Ecto neural progenitor cell (in vitro differentiated cells): ENCODE measurements around the gene SLC6A13.

Source experiments
- DNase-seq: peaks from one replicate; pipeline ENCODE4 v3.0.0-alpha.2; 2018; ENCODE audit warnings: low spot score

Gene SLC6A13

GRCh38 chr12:214003-214741 lies 48.5 kb downstream of the SLC6A13 start, which contains the start of gene SLC6A12:
SLC6A12 (minus strand) TSS chr12:214157; CDS start chr12:209986, 4,171 bp downstream.
- DNase-seq: no peak

- no peak for DNase-seq
These were observed 49.1 kb downstream of the SLC6A13 start for GRCh38 chr12:213527-213932.

- no peak for DNase-seq
These were observed 49.7 kb downstream of the SLC6A13 start for GRCh38 chr12:212715-213526.

GRCh38 chr12:212415-212714 lies 50.3 kb downstream of the SLC6A13 start:
- DNase-seq: no peak

- DNase-seq: no peak
These were observed 50.8 kb downstream of the SLC6A13 start for GRCh38 chr12:211639-212414.

GRCh38 chr12:211142-211465 lies 51.5 kb downstream of the SLC6A13 start:
- no peak for DNase-seq

GRCh38 chr12:210277-211141 lies 52.1 kb downstream of the SLC6A13 start:
- DNase-seq: no peak

GRCh38 chr12:209851-210250 lies 52.8 kb downstream of the SLC6A13 start:
- DNase-seq: no peak

- no peak for DNase-seq
These were observed 53.4 kb downstream of the SLC6A13 start for GRCh38 chr12:209246-209645.

- DNase-seq: no peak
These were observed 53.8 kb downstream of the SLC6A13 start for GRCh38 chr12:208813-209212.

GRCh38 chr12:207804-208203 lies 54.8 kb downstream of the SLC6A13 start:
- DNase-seq: no peak

GRCh38 chr12:206746-207440 lies 55.7 kb downstream of the SLC6A13 start:
- DNase-seq: no peak

- no peak for DNase-seq
These were observed 57.6 kb downstream of the SLC6A13 start for GRCh38 chr12:205026-205425.

- no peak for DNase-seq
These were observed 58.4 kb downstream of the SLC6A13 start for GRCh38 chr12:204261-204678.

GRCh38 chr12:203462-204260 lies 59.0 kb downstream of the SLC6A13 start:
- DNase-seq: peak; percentile 86

GRCh38 chr12:203074-203461 lies 59.6 kb downstream of the SLC6A13 start:
- DNase-seq: no peak

GRCh38 chr12:202081-202731 lies 60.4 kb downstream of the SLC6A13 start:
- DNase-seq: no peak

- no peak for DNase-seq
These were observed 61.3 kb downstream of the SLC6A13 start for GRCh38 chr12:201361-201760.

- DNase-seq: no peak
These were observed 63.9 kb downstream of the SLC6A13 start for GRCh38 chr12:198705-199104.
